K562 (cell line): ENCODE data around the gene GABRE. TPM values are rescaled to one million over a fixed set of nuclear protein-coding genes. Genes with fewer than 3 reads are reported as not detected.
A peak's percentile ranks its signal among the peaks of the same experiment; 100 is the strongest.

Source experiments
- ATAC-seq: fragments of 200-7000 bp; cut with Tn5 transposase; 3 replicates; pipeline ENCODE4 v1.9.1; 2020; ENCODE audit warnings: moderate library complexity
- BruUV-seq: library from RNA; stranded (reverse); fragments of 400-500 nt; replicated peaks from 2 replicates; lab custom pipeline; 2021; lab: Mats Ljungman, UMichigan
- CTCF ChIA-PET: fragments of 300-600 bp; formaldehyde crosslinking; extraction: SDS; loops from one replicate; lab custom pipeline; 2021; ENCODE audit warnings: low intra/inter-chr PET ratio; lab: Yijun Ruan, JAX
- POLR2A ChIA-PET: fragments of 300-600, 350-650 bp; sonication (Branson Sonifier 250); formaldehyde crosslinking; extraction: SDS; loops from one replicate; lab custom pipeline; 2021; ENCODE audit warnings: antibody characterized with exemption, inconsistent platforms; lab: Yijun Ruan, JAX
- DNase-seq, 4 experiments: peaks; one replicate each; pipeline versions ENCODE4 v3.0.0 to v3.0.0-alpha.2; 2011 to 2018; ENCODE audit warnings: low spot score in 3 of 4, mixed read lengths in 3 of 4; ENCODE audit errors: extremely low read depth in 1 of 4
- FAIRE-seq: peaks from 2 replicates; lab custom pipeline; 2011; peaks lifted over from hg19 to GRCh38; lab: Jason Lieb, UNC
- H2AFZ ChIP-seq: 2 replicates; pipeline ENCODE4 v1.6.0; 2011; ENCODE audit warnings: low read depth, low read length, control low read depth, inconsistent platforms
- H3K27ac ChIP-seq: fragments of 200-600 bp; 3 replicates; pipeline ENCODE4 v1.8.0; 2011; ENCODE audit warnings: low read depth, mild to moderate bottlenecking, control low read depth, inconsistent platforms, low read length, moderate library complexity, mixed read lengths; ENCODE audit errors: extremely low read depth
- H3K27me3 ChIP-seq, 2 experiments: fragments of 300-600 bp in 1 of 2; 2 replicates in 1 of 2; 3 replicates in 1 of 2; pipeline versions ENCODE4 v1.6.0 to v1.8.0; 2011; ENCODE audit warnings: inconsistent platforms in 2 of 2, low read length in 2 of 2, mild to moderate bottlenecking in 1 of 2, mixed read lengths in 1 of 2, moderate library complexity in 1 of 2; ENCODE audit not compliant: control insufficient read depth in 2 of 2, insufficient read depth in 2 of 2
- H3K36me3 ChIP-seq: fragments of 300-600 bp; 3 replicates; pipeline ENCODE4 v1.8.0; 2011; ENCODE audit warnings: mild to moderate bottlenecking, low read length, inconsistent platforms; ENCODE audit not compliant: control insufficient read depth, insufficient read depth
- H3K4me1 ChIP-seq, 2 experiments: fragments of 200-600 bp in 1 of 2; replicated peaks in 1 of 2; 2 replicates in 1 of 2; 3 replicates in 1 of 2; pipeline versions ENCODE4 v1.5.1 to v1.8.0; 2011; ENCODE audit warnings: inconsistent platforms in 2 of 2, low read length in 2 of 2, mild to moderate bottlenecking in 1 of 2, mixed read lengths in 1 of 2, moderate library complexity in 1 of 2; ENCODE audit not compliant: control insufficient read depth in 2 of 2, insufficient read depth in 2 of 2
- H3K4me2 ChIP-seq: 2 replicates; pipeline ENCODE4 v1.6.1; 2011; ENCODE audit warnings: low read length, control low read depth, inconsistent platforms, mixed read lengths; ENCODE audit not compliant: insufficient read depth
- H3K4me3 ChIP-seq: fragments of 200-600 bp; sonication (generic), shearing (Covaris generic); 2 replicates; pipeline ENCODE4 v1.5.1; 2016; ENCODE audit warnings: control low read depth, inconsistent platforms
- H3K79me2 ChIP-seq: fragments of 200-600 bp; 3 replicates; pipeline ENCODE4 v1.8.0; 2011; ENCODE audit warnings: low read length, inconsistent platforms; ENCODE audit not compliant: control insufficient read depth, insufficient read depth
- H3K9ac ChIP-seq, 2 experiments: 2 replicates each; pipeline versions ENCODE4 v1.6.0 to v1.6.1; 2011; ENCODE audit warnings: low read depth in 2 of 2, low read length in 2 of 2, control low read depth in 1 of 2, inconsistent platforms in 1 of 2, mild to moderate bottlenecking in 1 of 2, mixed read lengths in 1 of 2; ENCODE audit not compliant: insufficient read depth in 1 of 2
- H3K9me1 ChIP-seq: one replicate; pipeline ENCODE4 v1.6.0; 2011; ENCODE audit warnings: inconsistent platforms, mild to moderate bottlenecking, low read length, moderate library complexity; ENCODE audit not compliant: control insufficient read depth, insufficient read depth
- H3K9me3 ChIP-seq: replicated peaks from 2 replicates; pipeline ENCODE4 v1.5.1; 2011; ENCODE audit warnings: low read depth, low read length, inconsistent platforms; ENCODE audit not compliant: control insufficient read depth, insufficient read depth
- H4K20me1 ChIP-seq: replicated peaks from 2 replicates; pipeline ENCODE4 v1.6.1; 2011; ENCODE audit warnings: low read length, inconsistent platforms, mixed read lengths; ENCODE audit not compliant: control insufficient read depth, insufficient read depth
- ELF1 ChIP-seq: fragments of 200-800 bp; sonication (Bioruptor generic); IDR thresholded peaks from 2 replicates; pipeline ENCODE4 v1.6.1; 2016; ENCODE audit warnings: missing genetic modification characterization, missing compliant biosample characterization
- ZNF655 ChIP-seq: fragments of 250-450 bp; sonication (Bioruptor Pico); IDR thresholded peaks from 2 replicates; pipeline ENCODE4 v1.5.0; 2021
- WGBS: fragments of 100-300 bp; shearing (Covaris generic); methylation state at CpG from one replicate; pipeline ENCODE4 v1.1.6; 2016; ENCODE audit warnings: low coverage, mixed read lengths; ENCODE audit not compliant: insufficient coverage; ENCODE audit errors: missing lambda C conversion rate; 5-methylcytosine and 5-hydroxymethylcytosine counted together
- in situ Hi-C: fragments of 300-500 bp; cut with MboI; formaldehyde crosslinking; loops from 4 replicates; pipeline ENCODE4 v1.15.0; 2018; ENCODE audit warnings: inconsistent platforms, mixed read lengths
- intact Hi-C: fragments of 100-400 bp; cut with micrococcal nuclease; formaldehyde crosslinking; loops from 2 replicates; pipeline ENCODE4 v1.14.2; 2022
- polyA plus RNA-seq, 8 experiments: library from polyadenylated mRNA; depleted of rRNA in 4 of 8; stranded (reverse) in 5 of 8; unstranded in 3 of 8; fragments of >200 nt; fragmentation: Nextera tagmentation in 2 of 8; fragmentation: Illumina TruSeq in 1 of 8; extraction: Ambion mirVana in 2 of 8; extraction: Trizol in 1 of 8; gene quantifications; 2 replicates each; pipeline versions ENCODE4 v1.2.1 to v1.2.3, GENCODE V29; 2011 to 2014; ENCODE audit warnings: inconsistent platforms in 1 of 8, missing spikeins in 1 of 8
- total RNA-seq, 7 experiments: library from RNA; depleted of rRNA in 6 of 7; stranded (reverse); fragments of >200 nt in 6 of 7; fragmentation: Illumina TruSeq in 2 of 7; extraction: Trizol in 2 of 7; gene quantifications; 2 replicates each; pipeline versions ENCODE4 v1.2.1 to v1.2.3, GENCODE V29; 2011 to 2021; ENCODE audit warnings: low replicate concordance in 1 of 7

Gene GABRE
- total and polyA plus RNA-seq, 9 of the 15 experiments (the other 6 are each of a cell fraction or from before 2014, with no cell fraction given): 23.1 to 456 (median 148) TPM

GRCh38 chrX:151984902-151985301 lies 10.4 kb upstream of the GABRE start:
- no peak for ATAC-seq
- POLR2A ChIA-PET: interaction anchor here (0.5 to 5.3 kb wide), 4 partner anchors 9 to 171 kb away, joined by 3 to 45 read pairs (median 5); partner anchors contain the start of gene GABRE
- H2AFZ ChIP-seq: peak overlapping the region; percentile 28

More at GRCh38 chrX:151984902-151985301, 10.4 kb upstream of the GABRE start:
- H4K20me1 ChIP-seq: no peaks in the 10 kb centered on the region
- peak overlapping the region; percentile 8 for H3K4me2 ChIP-seq
- no TSS peak for BruUV-seq
- H3K9me1 ChIP-seq: no peaks in the 10 kb centered on the region
- H3K9me3 ChIP-seq: no peaks in the 10 kb centered on the region
- H3K79me2 ChIP-seq: peaks cover 7% of the 10 kb centered on the region; the same call in 1 of the 3 replicates
- H3K36me3 ChIP-seq: no peaks in the 10 kb centered on the region; the same call in 2 of the 3 replicates
- CTCF ChIA-PET: no interaction called here
- in situ Hi-C loops (no loop called here), intact Hi-C loops (no loop called here)
- peaks cover 12 to 81% of the 10 kb centered on the region in 2 experiments; a peak in 4 of 5 replicates for H3K4me1 ChIP-seq
- TF ChIP-seq ELF1: 0 out of 2 replicates have a peak, but pooled peaks have one; percentile 4
- TF ChIP-seq ZNF655 (CRISPR knock-in tag): no peak
- WGBS: 52% methylated on average over 4 of the region's 4 CpGs
- no peak overlapping the region for H3K4me3 ChIP-seq
- H3K27ac ChIP-seq: peak overlapping the region; percentile 45; the same call in 2 of the 3 replicates
- no peak overlapping the region; a peak in 2 of 4 replicates for H3K9ac ChIP-seq
- no peaks in the 10 kb centered on the region for H3K27me3 ChIP-seq
- FAIRE-seq (no peak), DNase-seq (no peak)
